ENCODE results near the gene LAT. TPM values are rescaled to one million over a fixed set of nuclear protein-coding genes. Genes with fewer than 3 reads are reported as not detected.

The LAT gene
- total RNA-seq, 2 donors from 2014 or later = 6.9 to 7.2 TPM

DNA sequence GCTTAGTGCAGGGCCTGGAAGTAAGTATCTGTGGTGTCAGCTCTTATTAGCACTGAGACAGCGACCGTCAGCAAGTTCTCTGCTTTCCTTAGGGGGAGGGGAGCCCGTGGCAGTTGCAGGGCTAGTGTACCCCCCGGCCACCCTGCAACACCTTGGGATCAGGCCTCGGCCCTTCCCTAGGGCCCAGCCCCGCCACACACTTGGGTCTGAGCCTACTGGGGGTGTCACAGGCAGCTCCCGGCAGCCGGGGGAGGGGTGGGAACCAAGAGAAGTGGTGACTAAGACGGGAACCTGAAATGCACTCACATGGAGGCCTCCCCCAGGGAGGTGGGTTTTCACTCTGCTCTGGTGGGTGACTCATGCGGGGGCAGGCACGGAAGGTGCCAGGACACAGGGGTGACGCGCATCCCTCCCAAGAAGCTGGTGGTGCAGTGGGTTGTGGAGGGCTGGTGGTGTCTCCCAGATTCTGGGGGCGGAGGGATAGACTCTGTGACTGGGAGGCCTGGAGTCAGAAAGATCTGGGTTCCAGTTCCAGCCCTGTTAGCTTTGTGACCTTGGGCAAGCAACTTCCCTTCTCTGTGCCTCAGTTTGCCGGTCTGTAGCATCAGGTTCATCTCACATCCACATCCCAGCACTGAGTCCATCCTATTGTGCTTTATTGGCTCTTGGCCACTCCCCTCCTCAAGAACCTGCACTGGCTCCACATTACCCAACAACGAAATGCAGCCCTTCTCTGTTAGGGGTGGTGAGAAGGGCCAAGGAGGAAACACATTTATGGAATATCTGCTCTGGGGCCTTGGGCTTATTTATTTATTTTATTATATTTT lies 44.5 kb downstream of the LAT start:
- intact Hi-C loops (cut with DNase I, micrococcal nuclease) = no loop called here
- ATAC-seq (no peak), DNase-seq (peak in 1 of 2 donors; percentile 24)

DNA sequence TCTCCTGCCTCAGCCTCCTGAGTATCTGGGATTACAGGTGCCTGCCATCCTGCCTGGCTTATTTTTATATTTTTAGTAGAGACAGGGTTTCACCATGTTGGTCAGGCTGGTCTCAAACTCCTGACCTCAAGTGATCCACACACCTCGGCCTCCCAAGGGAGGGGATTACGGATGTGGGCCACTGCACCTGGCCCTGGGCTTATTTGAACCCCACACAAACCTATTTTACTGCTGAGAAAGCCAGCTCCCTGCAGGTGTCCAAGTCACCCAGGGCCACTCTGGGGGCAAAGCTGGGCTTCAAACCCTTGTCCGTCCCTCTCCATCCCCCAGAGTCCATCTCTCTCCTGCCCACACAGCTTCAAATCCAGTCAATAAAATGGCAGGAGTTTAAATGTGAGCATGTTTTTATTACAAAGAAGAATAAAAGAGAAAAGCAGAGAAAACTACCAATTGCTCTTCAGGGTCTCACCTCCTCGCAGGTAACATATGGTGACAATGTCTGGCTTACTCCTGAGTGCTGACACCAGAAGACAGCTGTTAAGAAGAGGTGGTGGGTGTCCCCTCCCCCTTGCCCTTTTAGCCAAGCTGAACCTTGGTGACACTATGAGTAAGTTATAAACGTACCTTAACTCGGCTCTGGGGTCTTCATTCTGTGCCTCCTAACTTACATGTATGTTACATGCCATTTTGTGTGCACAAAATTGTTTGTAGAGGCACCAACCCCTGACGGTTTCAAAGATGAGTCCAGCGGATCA lies 45.4 kb downstream of the LAT start:
- intact Hi-C loops (cut with DNase I, micrococcal nuclease) = no loop called here
- DNase-seq (no peak), ATAC-seq (no peak)

Other genes with a start within 250 kb of the LAT start
- 1 to 10 TPM; 3.0 to 4.0 TPM for gene NPIPB9, start 233.3 kb upstream of the LAT start, total RNA-seq
- gene ATXN2L, start 162.1 kb upstream of the LAT start, total RNA-seq = 10 to 100 TPM; 86.6 to 98.5 TPM
- 100 to 1,000 TPM; 221 to 301 TPM for gene TUFM, start 138.7 kb upstream of the LAT start, total RNA-seq
- gene SH2B1, start 121.2 kb upstream of the LAT start, total RNA-seq = 10 to 100 TPM; 84.3 to 90.0 TPM
- gene ATP2A1, start 106.6 kb upstream of the LAT start, total RNA-seq = 1 to 10 TPM in 1 of 2 donors, under 1 TPM in 1; 0.47 to 1.3 TPM
- gene RABEP2, start 59.8 kb upstream of the LAT start, total RNA-seq = 10 to 100 TPM; 39.6 to 41.4 TPM
- 1 to 10 TPM in 1 of 2 donors, under 1 TPM in 1; 0.64 to 1.2 TPM for gene CD19, start 53.1 kb upstream of the LAT start, total RNA-seq
- 10 to 100 TPM; 42.9 to 52.0 TPM for gene NFATC2IP, start 34.1 kb upstream of the LAT start, total RNA-seq
- gene SPNS1, start 10.3 kb upstream of the LAT start, total RNA-seq = 10 to 100 TPM; 31.1 to 32.0 TPM

All from left colon (tissue), 2 donors.